D341Med (cell line): ENCODE measurements around the gene SMG6.
"Not testable (repeated sequence)": the region's sequence is repeated elsewhere in the genome, so short reads cannot be mapped to it uniquely, and the experiment has no call there.

ENCODE experiments used
- DNase-seq: peaks from one replicate; pipeline ENCODE4 v3.0.0; 2012; ENCODE audit warnings: low spot score

Gene SMG6

DNA sequence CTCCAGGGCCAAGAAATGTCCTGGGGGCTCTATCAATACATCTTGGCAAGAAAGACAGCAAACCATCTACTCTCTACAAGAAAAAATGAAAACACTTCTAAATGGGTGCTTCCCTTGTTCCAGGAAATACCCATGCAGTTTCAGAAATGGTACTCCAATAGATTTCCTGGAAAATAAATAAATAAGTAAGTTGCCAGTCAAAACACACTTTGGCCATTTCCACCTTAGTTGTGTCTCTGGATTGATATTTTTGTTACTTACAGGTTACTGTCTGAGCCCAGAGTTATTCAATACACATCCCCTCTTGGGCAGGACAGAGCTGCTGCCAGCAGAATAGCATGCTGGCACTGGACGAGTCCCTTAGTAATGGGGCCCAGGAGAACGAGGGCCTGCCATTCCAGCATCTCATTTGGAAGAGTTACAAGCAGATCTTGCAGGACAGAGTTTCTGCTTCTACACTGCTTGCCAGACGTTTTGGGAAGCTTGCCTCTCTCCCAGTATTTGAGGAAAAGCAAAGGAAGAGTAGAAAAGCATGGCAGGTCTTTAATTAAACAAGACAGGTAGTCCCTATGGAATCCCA, 100.5 kb downstream of the SMG6 start:
- DNase-seq = no peak

GRCh38 chr17:2202302-2202995, 101.1 kb downstream of the SMG6 start:
- no peak for DNase-seq

DNA sequence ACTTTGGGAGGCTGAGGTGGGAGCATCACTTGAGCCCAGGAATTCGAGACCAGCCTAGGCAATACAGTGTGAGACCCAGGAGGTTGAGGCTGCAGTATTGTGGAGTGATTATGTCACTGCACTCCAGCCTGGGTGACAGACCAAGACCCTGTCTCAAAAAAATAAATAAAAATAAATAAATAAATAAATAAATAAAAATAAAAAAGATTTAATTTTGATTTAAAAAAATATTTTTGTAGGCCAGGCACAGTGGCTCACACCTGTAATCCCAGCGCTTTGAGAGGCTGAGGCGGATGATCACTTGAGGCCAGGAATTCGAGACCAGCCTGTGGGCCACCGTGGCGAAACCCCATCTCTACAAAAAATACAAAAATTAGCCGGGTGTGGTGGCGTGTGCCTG, 104.2 kb downstream of the SMG6 start:
- not testable (repeated sequence) for DNase-seq

DNA sequence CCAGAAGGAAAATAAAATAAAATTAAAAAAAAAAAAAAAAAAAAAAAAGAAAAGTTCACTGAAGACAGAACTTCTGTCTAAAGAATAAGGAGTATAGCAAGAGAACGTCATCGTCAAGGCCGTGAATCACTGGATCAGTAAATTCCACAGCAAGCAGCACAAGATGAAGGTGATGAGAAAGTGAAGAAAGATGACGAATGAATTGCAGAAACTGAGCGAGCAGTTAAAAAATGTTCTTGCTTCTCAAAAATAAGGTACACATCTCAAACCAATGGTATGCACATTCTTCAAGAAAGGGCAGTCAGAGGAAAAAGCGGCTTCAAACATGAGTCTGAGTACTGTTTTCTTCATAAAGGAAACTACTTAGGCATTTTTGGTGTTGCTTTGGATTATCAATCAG, 104.7 kb downstream of the SMG6 start:
- DNase-seq = no peak

DNA sequence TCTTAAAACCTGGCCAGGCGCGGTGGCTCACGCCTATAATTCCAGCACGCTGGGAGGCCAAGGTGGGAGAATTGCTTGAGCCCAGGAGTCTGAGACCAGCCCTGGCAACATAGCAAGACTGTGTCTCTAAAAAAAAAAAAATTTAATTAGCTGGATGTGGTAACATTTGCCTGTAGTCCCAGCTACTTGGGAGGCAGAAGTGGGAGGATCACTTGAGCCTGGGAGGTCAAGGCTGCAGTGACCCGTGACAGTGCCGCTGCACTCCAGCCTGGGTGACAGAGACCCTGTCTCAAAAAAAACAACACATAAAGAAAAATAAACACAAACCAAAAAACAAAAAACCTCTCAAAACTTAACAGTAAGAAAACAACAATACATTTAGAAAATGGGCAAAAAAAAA, 106.3 kb downstream of the SMG6 start:
- no peak for DNase-seq

GRCh38 chr17:2195729-2196128, 107.9 kb downstream of the SMG6 start:
- DNase-seq = no peak

- DNase-seq = no peak
These were observed 108.7 kb downstream of the SMG6 start for GRCh38 chr17:2194889-2195335.

DNA sequence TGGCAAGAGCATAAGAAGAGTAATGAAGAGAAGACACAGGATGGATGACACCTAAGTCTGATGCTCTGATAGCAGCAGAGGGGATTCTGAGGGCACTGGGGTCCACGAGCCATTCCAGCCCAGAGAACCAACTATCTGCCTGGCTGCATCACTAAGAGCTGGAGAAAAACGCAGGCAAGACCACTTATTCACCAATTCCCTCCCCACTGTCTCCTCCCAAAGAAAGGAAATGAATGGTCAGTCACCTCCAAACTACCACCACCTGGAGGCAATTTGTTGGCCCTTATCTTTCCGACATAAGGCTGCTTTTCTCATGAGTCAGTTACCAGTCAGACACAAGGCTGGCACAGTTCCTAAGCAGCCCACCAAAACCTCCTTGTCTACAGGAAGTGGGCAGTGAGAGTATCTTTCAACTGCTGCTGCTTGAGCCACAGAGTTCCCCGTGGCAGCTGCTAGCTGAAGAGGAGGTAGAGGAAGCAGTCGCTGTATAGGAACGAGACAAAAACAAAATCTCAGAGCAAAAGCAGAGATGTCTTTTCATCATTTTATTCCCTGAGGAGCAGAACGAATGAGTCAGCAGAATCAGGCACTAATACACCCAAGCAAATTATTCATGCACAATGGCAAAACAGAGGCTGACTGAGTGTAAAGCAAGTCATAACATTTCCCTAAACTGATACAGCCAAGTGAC, 111.1 kb downstream of the SMG6 start:
- DNase-seq = no peak

GRCh38 chr17:2191785-2192184, 111.8 kb downstream of the SMG6 start:
- DNase-seq = no peak

DNA sequence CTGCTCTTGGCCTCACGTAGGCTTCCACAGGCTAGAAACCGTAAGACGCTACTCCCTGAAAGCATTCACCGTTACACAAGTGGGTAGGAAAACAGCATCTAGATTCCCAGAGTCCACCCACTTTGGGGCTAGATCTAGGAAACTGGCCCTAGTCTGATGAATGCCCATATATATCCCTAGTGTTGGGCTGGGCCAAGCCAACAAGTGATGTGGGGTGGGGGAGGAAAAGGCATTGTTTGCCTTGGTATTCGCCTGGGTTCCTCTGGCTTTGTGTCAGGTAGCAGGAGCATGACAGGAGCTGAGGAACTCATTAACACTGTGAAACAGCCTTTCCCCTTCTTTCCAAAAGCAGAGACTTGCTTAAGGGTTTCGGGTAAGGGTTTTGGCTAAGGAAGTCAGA, 112.4 kb downstream of the SMG6 start:
- no peak for DNase-seq

- no peak for DNase-seq
These were observed 113.6 kb downstream of the SMG6 start for GRCh38 chr17:2190014-2190413.

DNA sequence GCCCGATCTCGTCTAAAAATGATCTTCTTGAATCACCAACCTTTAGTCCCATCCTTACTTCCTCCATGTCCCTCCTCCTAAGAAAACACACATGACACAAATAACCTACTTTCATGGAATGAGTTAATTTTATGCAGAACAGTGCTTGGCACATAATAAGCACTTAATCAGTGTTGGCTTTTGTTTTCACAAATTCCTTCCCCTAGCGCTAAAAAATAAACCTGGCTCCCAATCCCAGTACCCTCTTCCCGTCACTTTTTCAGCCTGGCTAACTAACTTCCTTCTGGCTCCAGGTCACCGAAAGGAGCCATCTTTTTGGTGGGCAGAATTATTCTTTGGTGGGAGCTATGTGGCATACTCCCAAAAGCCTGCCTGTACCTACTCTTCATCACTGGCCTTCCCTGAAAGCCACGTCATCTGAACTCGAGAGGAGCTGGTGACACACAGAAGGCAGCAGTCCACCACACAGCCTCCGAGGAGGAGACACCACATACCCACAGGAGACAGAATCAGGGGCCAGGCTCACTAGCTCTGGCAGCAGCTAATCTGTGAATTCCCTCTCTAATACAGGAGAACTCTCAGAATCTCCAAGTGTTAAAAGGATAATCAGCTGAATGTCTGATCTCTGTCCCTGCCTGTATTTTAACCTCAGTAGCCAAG, 114.5 kb downstream of the SMG6 start:
- no peak for DNase-seq

- DNase-seq = no peak
These were observed 115.8 kb downstream of the SMG6 start for GRCh38 chr17:2187758-2188157.

GRCh38 chr17:2186937-2187336, 116.6 kb downstream of the SMG6 start:
- DNase-seq = no peak

DNA sequence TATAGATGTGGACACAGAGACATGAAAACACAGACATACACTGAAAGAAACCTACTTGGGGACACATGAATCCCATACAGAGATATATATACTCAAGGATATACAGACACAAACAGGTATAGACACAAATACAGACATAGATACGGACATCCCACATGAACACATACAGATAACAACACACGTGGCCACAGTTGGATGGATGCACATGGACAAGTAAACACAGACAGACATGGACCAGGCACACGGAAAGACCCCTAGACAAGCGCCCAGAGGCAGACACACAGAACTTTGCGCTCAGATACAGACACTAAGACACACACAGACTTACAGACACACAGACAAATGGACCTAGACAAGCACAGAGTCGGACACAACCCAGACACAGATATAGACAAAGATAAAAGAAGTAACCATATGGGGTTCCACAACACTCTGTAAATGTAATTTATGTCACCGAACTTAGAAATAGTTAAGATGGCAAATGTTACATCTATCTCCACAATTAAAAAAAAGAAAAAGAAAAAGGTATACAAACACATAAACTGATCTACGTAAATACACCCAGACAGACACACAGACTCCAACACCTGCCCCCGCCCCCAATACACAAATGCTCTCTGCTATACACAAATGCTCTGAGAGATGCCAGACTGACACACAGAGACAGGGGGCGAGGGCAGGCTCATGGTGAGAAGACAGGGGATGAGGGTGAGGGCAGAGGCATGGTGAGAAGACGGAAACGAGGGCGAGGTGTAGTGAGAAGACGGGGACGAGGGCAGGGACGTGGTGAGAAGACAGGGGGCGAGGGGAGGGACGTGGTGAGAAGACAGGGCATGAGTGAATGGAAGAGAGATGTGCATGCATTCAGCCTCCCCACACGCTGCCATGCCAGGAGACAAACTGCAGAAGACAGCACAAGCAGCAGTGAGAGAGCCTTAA, 118.3 kb downstream of the SMG6 start:
- no peak for DNase-seq

- DNase-seq = no peak
These were observed 120.2 kb downstream of the SMG6 start for GRCh38 chr17:2183346-2183745.

- DNase-seq = no peak
These were observed 121.6 kb downstream of the SMG6 start for GRCh38 chr17:2181897-2182448.

GRCh38 chr17:2181206-2181896, 122.2 kb downstream of the SMG6 start:
- no peak for DNase-seq

GRCh38 chr17:2180768-2181167, 122.8 kb downstream of the SMG6 start:
- DNase-seq = no peak

- DNase-seq = no peak
These were observed 123.8 kb downstream of the SMG6 start for GRCh38 chr17:2179615-2180295.
